Ovary (tissue), 3 donors: Measurements from ENCODE around the gene PRR30.

Source experiments
- POLR2A ChIP-seq: fragments of 450-650 bp; IDR thresholded peaks from one replicate; pipeline ENCODE4 v1.6.1; 2017; ENCODE audit warnings: antibody characterized with exemption, mild to moderate bottlenecking, moderate library complexity
- TF ChIP-seq, protein P1 (sequence below), 3 donors: fragments of 450-650 bp in 2 of 3; fragments of 200-600 bp in 1 of 3; IDR thresholded peaks; one replicate each; pipeline versions ENCODE4 v1.5.1 to v1.8.0; 2016 to 2022; ENCODE audit warnings: antibody characterized with exemption in 3 of 3, mild to moderate bottlenecking in 1 of 3
- donor health status: DM: no; HTN: no; CAD: no.

DNA sequence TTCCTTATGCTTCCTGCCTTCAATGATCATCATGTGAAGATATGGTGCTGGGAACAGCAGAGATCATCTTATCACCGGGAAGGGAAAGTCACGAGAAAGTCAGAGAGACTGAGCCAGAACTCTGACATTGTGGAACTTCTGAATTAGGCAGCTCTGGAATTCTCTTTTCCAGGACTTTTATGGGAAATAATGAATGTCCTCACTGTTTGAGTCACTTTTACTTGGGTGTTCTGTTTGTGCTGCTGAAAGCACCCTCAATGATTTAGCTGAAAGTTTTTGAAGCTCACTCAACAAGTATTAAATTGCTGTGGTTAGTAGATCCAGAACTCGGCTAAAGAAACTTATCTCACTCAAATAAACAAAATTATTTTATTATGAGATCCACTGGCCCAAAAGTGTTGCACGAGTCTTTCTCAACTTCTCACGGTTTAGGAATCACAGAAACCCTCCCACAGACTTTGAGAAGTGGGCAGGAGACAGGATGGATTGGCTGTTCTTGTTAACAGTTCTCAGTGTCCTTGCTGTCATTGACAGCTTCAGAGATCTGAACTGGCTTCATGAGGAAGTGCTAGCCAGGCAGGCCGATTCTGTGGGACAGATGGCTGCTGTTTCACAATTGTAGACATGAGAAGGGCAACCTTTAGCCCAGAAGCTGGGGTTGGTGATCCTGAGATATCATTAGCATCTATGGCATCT is 46.3 kb upstream of the PRR30 start:
- TF ChIP-seq, protein P1, sequence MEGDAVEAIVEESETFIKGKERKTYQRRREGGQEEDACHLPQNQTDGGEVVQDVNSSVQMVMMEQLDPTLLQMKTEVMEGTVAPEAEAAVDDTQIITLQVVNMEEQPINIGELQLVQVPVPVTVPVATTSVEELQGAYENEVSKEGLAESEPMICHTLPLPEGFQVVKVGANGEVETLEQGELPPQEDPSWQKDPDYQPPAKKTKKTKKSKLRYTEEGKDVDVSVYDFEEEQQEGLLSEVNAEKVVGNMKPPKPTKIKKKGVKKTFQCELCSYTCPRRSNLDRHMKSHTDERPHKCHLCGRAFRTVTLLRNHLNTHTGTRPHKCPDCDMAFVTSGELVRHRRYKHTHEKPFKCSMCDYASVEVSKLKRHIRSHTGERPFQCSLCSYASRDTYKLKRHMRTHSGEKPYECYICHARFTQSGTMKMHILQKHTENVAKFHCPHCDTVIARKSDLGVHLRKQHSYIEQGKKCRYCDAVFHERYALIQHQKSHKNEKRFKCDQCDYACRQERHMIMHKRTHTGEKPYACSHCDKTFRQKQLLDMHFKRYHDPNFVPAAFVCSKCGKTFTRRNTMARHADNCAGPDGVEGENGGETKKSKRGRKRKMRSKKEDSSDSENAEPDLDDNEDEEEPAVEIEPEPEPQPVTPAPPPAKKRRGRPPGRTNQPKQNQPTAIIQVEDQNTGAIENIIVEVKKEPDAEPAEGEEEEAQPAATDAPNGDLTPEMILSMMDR (IDR thresholded peaks at IDR 0.05): no peak
- TF ChIP-seq POLR2A: no peak
